NCI-H1694 treated with DMSO at 0.1 percent for 48 hours (cell line): ENCODE measurements around the gene ALAD.

Experiments
- DNase-seq: peaks from one replicate; lab custom pipeline; 2025; lab: John Stamatoyannopoulos, UW

ALAD gene

DNA sequence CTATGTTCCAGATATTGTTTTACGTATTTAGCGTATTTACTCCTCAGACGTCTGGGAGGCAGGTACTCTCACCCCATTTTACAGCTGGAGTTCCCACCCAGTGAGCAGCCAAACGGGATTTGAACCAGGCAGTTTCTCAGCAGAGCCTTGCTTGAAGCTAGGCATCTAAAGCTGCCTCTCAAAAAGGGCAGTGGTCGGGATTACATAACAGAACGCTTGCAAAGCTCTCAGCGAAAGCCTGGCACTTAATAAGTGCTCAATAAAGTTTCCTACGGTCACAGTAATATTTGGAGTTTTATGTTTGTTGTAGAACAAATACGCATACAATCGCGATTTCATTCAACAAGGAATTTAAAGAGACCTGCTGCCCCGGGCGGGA is 52.0 kb downstream of the ALAD start:
- DNase-seq = no peak

DNA sequence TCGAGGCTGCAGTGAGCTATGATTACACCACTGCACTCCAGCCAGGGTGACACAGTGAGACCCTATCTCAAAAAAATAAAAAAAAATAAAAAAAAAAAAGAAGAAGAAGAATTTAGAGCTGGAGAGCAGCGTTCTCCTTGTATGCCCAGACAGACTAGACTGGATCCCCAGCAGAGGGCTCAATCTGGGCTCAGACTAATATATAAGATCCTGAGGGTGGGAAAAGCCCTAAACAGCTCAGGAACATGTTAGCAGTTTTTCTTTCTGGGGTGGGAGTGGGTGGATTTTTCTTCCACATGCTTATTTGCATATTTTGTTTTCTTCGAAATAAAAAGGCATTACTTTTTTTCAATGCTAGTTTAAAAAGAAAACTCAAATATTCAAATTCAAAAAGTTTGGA is 52.6 kb downstream of the ALAD start:
- no peak for DNase-seq

DNA sequence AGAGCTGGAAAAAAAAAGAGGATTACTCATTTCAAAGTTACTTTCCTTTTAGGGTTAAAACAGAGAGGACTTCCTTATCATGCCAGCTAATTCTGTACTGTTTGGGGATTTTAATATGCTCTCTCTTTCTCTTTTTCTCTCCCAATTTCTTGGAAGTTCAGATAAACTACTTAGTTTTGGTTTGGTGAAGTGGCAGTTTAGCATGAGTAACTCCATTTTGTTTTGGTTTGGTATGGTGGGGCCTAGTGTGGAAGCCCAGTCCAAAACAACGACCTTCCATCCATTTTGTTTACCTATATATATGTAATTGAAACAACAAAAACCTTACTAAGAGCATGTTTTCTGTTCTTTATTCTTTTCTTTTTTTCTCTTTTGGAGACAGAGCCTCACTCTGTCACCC is 55.4 kb downstream of the ALAD start:
- DNase-seq = no peak

GRCh38 chr9:113345190-113345589 is 55.9 kb downstream of the ALAD start:
- no peak for DNase-seq

- no peak for DNase-seq
Measured at GRCh38 chr9:113343732-113344231, 57.3 kb downstream of the ALAD start.

DNA sequence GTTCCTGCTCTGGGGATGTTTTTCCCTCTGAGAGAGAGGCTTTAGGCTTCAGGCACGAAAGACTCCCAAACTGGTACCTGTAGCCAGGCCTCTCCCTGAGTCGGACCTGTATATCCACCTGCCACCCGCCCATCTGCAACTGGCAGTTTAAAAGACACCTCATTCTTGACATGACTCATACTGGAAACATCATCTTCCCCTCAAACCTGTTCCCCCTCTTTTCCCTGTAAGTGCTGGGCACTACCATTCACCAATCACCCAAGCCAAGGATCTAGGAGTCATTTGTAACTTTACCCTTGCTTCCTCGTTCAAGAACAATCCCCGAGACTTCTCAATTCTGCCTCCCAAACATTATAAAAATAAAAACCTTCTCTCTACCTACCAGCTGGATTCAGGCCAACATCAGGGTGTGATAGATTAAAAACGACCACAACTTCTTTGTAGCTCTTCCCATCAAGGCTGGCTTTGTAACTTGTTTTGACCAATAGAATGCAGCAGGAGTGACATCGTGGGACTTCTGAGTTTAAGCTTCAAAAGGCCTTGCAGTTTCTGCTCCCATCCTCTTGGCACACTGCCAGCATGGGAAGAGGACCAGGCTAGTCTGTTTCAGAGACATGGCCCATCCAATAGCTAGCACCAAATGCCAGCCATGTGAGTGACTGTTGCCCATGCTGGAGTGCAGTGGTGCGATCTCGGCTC is 59.2 kb downstream of the ALAD start:
- DNase-seq = no peak

- peak; percentile 70 for DNase-seq
Measured at GRCh38 chr9:113340011-113340699, 60.9 kb downstream of the ALAD start, which contains the start of gene WDR31. Gene WDR31, minus strand, starts transcription at chr9:113340275. Its CDS starts 8,253 bp downstream, at chr9:113332022.

GRCh38 chr9:113337714-113338113 is 63.4 kb downstream of the ALAD start:
- no peak for DNase-seq
